ENCODE data around the gene SKA2.

SKA2 gene

DNA sequence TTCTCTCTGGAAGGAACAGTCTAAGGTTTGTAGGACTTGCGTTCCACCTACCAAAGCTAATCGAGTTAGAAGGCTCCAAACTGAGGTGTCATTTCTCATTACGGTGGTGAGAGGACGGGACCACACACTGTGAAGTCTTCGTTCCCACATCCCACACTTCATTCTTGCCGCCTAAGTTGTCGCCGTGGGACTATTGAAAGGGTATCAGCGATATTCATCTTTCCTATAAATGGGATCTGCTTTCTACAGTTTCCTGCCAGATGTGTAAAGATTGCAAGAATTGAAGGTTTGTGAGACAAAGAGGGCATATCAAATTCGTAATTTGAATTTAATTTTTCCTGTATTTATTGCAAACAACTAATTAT is 47.7 kb downstream of the SKA2 start:
- DNase-seq: no peak
- H3K9ac ChIP-seq (ENCODE audit: low read depth, low read length): peak overlapping the region; percentile 81
- ATAC-seq (ENCODE audit: insufficient read depth, low read depth): peak; percentile 30; the same call in 2 of the 3 replicates
- peaks cover 69% of the 10 kb centered on the region for H3K4me1 ChIP-seq (ENCODE audit: insufficient read depth, low read length)
- no peaks in the 10 kb centered on the region for H3K27me3 ChIP-seq (ENCODE audit: insufficient read depth, low read length, poor library complexity)
- H4K20me1 ChIP-seq (ENCODE audit: insufficient read depth, low read length): peaks cover 18% of the 10 kb centered on the region; the same call in 1 of the 2 replicates
- no peak for TF ChIP-seq EZH2 (IDR thresholded peaks at IDR 0.05; ENCODE audit: borderline replicate concordance, low read depth, low read length, severe bottlenecking)
- TF ChIP-seq, protein P1, sequence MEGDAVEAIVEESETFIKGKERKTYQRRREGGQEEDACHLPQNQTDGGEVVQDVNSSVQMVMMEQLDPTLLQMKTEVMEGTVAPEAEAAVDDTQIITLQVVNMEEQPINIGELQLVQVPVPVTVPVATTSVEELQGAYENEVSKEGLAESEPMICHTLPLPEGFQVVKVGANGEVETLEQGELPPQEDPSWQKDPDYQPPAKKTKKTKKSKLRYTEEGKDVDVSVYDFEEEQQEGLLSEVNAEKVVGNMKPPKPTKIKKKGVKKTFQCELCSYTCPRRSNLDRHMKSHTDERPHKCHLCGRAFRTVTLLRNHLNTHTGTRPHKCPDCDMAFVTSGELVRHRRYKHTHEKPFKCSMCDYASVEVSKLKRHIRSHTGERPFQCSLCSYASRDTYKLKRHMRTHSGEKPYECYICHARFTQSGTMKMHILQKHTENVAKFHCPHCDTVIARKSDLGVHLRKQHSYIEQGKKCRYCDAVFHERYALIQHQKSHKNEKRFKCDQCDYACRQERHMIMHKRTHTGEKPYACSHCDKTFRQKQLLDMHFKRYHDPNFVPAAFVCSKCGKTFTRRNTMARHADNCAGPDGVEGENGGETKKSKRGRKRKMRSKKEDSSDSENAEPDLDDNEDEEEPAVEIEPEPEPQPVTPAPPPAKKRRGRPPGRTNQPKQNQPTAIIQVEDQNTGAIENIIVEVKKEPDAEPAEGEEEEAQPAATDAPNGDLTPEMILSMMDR (IDR thresholded peaks at IDR 0.05; ENCODE audit: borderline replicate concordance, extremely low read depth, low read length, poor library complexity, severe bottlenecking): no peak
- H3K4me2 ChIP-seq (ENCODE audit: insufficient read depth, low read length): peak overlapping the region; percentile 82
- peak overlapping the region; percentile 93 for H3K27ac ChIP-seq (ENCODE audit: low read length)
- peak overlapping the region; percentile 57 to 83; a peak in 3 of 4 replicates for H3K4me3 ChIP-seq (ENCODE audit: low read depth in 1 of 2, low read length in 2 of 2)
- H3K36me3 ChIP-seq (ENCODE audit: insufficient read depth, low read length): peaks cover 30% of the 10 kb centered on the region
- H2AFZ ChIP-seq (ENCODE audit: low read depth, low read length): peak overlapping the region; percentile 96
- peaks cover 89% of the 10 kb centered on the region for H3K79me2 ChIP-seq (ENCODE audit: insufficient read depth, low read length)
- no peaks in the 10 kb centered on the region for H3K9me3 ChIP-seq (ENCODE audit: insufficient read depth, low read length, severe bottlenecking)

DNA sequence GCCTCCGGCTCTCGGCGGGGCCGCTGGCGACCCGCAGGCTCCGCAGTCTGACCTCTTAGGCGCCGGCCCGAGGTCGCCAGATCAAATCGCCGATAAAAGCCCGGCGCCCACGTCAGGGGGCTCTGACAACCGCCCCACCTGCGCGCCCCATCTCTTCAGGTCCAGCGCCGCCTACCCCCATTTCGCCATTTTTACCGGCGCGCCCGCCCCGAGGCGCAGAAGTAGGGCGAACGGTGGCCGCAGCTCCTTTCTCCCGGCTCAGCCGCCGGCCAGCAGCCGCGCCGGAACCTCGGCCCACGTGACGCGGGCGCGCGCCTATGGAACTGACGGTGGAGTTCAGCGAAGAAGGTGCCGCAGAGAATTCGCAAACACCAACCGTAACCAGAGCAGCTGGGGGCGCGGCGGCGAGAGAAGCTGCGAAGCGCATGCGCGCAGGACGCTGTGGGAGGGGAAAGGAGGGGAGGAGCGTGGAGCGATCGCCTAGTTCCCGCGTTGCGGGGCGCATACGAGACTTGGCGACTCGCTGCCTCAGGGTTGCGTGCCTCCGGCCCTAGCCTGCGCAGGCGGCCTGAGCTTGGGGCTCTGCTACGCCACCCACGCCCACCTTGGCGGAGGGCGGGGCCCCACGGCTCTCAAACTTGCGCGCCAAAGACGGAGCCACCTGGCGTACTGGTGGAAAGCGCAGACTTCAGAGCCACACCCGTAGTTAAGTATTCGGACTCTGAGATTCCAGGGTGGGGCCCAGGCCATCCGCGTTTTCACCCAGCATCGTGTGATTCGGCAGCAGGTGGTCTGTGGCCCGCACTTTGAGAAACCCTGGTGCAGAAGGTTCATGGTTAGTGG is 48.3 kb downstream of the SKA2 start, which contains the start of gene TRIM37:
Gene TRIM37, minus strand, starts transcription at position 418 of the 843 bp plus-strand sequence. CDS start 419 bp downstream, outside the sequence.
- H3K36me3 ChIP-seq (ENCODE audit: insufficient read depth, low read length): peaks cover 28% of the 10 kb centered on the region
- TF ChIP-seq EZH2 (IDR thresholded peaks at IDR 0.05; ENCODE audit: borderline replicate concordance, low read depth, low read length, severe bottlenecking): no peak
- TF ChIP-seq, protein P1 (IDR thresholded peaks at IDR 0.05; ENCODE audit: borderline replicate concordance, extremely low read depth, low read length, poor library complexity, severe bottlenecking): peak; percentile 31

DNA sequence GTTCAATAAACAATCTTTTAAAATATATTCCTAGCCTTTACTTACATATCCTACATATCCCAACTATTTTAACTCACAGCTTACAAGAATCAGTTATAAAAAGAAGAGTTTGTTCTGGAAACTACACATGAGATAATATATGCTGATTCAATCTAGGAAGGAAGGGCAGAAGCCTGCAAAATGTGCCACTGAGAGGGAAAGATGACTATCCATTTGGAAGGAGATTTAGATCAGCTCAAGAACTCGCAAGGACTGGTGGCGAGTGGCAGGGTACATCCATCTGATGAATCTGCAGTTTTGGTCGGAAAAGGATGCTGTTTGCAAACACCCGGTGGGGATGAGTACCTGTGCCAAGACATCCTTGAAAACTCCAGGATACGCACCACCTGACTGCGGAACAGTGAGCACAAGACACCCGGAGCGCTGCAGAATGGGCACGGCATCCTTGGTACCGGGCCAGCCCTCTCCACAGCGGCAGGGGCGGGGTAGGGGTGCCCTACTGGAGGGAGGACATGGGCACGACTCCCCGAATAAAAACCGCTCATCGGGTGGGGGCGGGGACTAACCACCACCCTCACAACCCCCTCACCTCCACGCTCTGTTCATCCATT is 49.0 kb downstream of the SKA2 start:
- Histone ChIP-seq H3K79me2 (ENCODE audit: insufficient read depth, low read length) (peaks cover 88% of the 10 kb centered on the region), H3K9ac (ENCODE audit: low read depth, low read length) (peak overlapping the region; percentile 81), H3K4me2 (ENCODE audit: insufficient read depth, low read length) (peak overlapping the region; percentile 69), H3K4me1 (ENCODE audit: insufficient read depth, low read length) (peaks cover 66% of the 10 kb centered on the region), H3K36me3 (ENCODE audit: insufficient read depth, low read length) (peaks cover 25% of the 10 kb centered on the region), H3K27me3 (ENCODE audit: insufficient read depth, low read length, poor library complexity) (no peaks in the 10 kb centered on the region), H3K27ac (ENCODE audit: low read length) (peak overlapping the region; percentile 83), H3K9me3 (ENCODE audit: insufficient read depth, low read length, severe bottlenecking) (no peaks in the 10 kb centered on the region), H2AFZ (ENCODE audit: low read depth, low read length) (peak overlapping the region; percentile 79), H4K20me1 (ENCODE audit: insufficient read depth, low read length) (peaks cover 20% of the 10 kb centered on the region; the same call in 1 of the 2 replicates), H3K4me3 (ENCODE audit: low read depth in 1 of 2, low read length in 2 of 2) (peak overlapping the region; percentile 56 to 83)
- ATAC-seq (ENCODE audit: insufficient read depth, low read depth): peak; percentile 49
- TF ChIP-seq, protein P1 (IDR thresholded peaks at IDR 0.05; ENCODE audit: borderline replicate concordance, extremely low read depth, low read length, poor library complexity, severe bottlenecking): no peak
- TF ChIP-seq EZH2 (IDR thresholded peaks at IDR 0.05; ENCODE audit: borderline replicate concordance, low read depth, low read length, severe bottlenecking): no peak
- DNase-seq: peak; percentile 80

More for the DNA sequence above, 48.3 kb downstream of the SKA2 start, which contains the start of gene TRIM37:
- Histone ChIP-seq H3K9ac (ENCODE audit: low read depth, low read length) (peak within 1 kb of the TSS; percentile 81), H3K4me3 (ENCODE audit: low read depth in 1 of 2, low read length in 2 of 2) (peak within 1 kb of the TSS; percentile 57 to 83), H2AFZ (ENCODE audit: low read depth, low read length) (peak within 1 kb of the TSS; percentile 96), H3K27me3 (ENCODE audit: insufficient read depth, low read length, poor library complexity) (no peaks in the 10 kb centered on the region), H3K4me1 (ENCODE audit: insufficient read depth, low read length) (peaks cover 72% of the 10 kb centered on the region), H4K20me1 (ENCODE audit: insufficient read depth, low read length) (peaks cover 22% of the 10 kb centered on the region; the same call in 1 of the 2 replicates), H3K27ac (ENCODE audit: low read length) (peak within 1 kb of the TSS; percentile 93), H3K4me2 (ENCODE audit: insufficient read depth, low read length) (peak within 1 kb of the TSS; percentile 82), H3K9me3 (ENCODE audit: insufficient read depth, low read length, severe bottlenecking) (no peaks in the 10 kb centered on the region), H3K79me2 (ENCODE audit: insufficient read depth, low read length) (peaks cover 89% of the 10 kb centered on the region)
- ATAC-seq (ENCODE audit: insufficient read depth, low read depth) (peak; percentile 95), DNase-seq (peak; percentile 99)

All from DND-41 (cell line).